Stimulated activated naive CD8-positive, alpha-beta T cell treated with anti-CD3 and anti-CD28 coated beads, Interleukin-15, Interleukin-2, amounts not matched to agents 100 ng/mL and 50 ng/mL, for 24 hours (primary cell): ENCODE results near the gene ELF3.
"Not testable (repeated sequence)": the region's sequence is repeated elsewhere in the genome, so short reads cannot be mapped to it uniquely, and the experiment has no call there.

Experiments
- H3K27ac Mint-ChIP-seq: one replicate; pipeline ENCODE4 v1.8.0; 2021; ENCODE audit warnings: mild to moderate bottlenecking, mixed read lengths
- H3K27me3 Mint-ChIP-seq: one replicate; pipeline ENCODE4 v1.8.0; 2021; ENCODE audit warnings: mixed read lengths
- H3K36me3 Mint-ChIP-seq: one replicate; pipeline ENCODE4 v1.8.0; 2021; ENCODE audit warnings: low read depth, mixed read lengths
- H3K4me1 Mint-ChIP-seq: one replicate; pipeline ENCODE4 v1.8.0; 2021; ENCODE audit warnings: low read depth, mixed read lengths
- H3K4me3 Mint-ChIP-seq: one replicate; pipeline ENCODE4 v1.8.0; 2021; ENCODE audit warnings: mild to moderate bottlenecking, mixed read lengths
- H3K9me3 Mint-ChIP-seq: one replicate; pipeline ENCODE4 v1.8.0; 2021; ENCODE audit warnings: mixed read lengths

Gene ELF3

DNA sequence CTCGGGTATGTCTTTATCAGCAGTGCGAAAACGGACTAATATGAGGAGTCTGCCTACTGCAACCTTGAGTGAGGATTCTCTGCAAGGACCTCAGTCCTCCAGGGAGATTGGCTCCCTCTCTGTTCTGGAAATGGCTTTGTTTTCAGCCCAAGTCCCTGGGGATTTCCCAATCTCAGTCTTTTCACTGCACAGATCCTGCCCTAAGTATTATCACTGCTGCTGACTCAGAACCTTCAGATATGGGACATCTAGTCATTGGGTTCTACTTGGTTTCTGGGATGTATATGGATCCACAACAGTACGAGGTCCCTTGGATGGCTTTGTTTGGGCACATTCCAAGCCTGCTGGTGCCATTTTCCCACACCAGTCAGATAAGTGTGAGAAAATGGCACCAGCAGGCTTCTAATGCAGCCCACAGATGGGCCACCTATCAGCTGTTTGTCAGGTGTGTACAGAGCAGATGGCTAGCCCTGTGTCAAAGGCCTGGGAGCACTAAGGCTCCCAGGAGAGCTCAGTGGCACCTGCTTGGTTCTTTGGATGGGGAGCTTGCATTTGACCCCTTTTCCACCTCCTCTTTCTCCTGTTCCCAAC is 27.4 kb downstream of the ELF3 start:
- H3K36me3 Mint-ChIP-seq = no peaks in the 10 kb centered on the region
- H3K4me3 Mint-ChIP-seq = no peak overlapping the region
- no peaks in the 10 kb centered on the region for H3K9me3 Mint-ChIP-seq
- no peaks in the 10 kb centered on the region for H3K4me1 Mint-ChIP-seq
- H3K27me3 Mint-ChIP-seq = peaks cover 4% of the 10 kb centered on the region
- H3K27ac Mint-ChIP-seq = no peak overlapping the region

DNA sequence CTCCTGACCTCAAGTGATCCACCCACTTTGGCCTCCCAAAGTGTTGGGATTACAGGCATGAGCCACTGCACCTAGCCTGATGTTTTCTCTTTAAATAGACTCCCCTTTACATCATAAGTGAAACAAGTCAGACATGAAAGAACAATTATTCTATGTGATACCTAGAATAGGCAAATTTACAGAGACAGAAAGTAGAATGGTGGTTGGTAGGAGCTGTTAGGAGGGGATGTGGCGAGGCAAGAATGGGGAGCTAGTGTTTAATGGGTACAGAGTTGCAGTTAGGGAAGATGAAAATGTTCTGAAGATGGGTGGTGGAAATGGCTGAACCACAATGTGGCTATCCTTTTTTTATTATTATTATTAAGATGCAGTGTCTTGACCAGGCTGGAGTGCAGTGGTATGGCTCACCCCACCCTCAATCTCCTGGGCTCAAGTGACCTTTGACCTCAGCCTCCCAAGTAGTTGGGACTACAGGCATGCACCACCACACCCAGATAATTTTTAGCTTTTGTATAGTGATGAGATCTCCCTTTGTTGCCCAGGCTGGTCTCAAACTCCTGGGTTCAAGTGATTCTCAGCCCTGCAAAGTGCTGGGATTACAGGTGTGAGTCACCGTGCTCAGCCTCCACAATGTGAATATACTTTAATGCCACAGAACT is 28.4 kb downstream of the ELF3 start:
- Mint-ChIP-seq H3K4me1 (no peaks in the 10 kb centered on the region), H3K4me3 (no peak overlapping the region), H3K27ac (no peak overlapping the region), H3K9me3 (no peaks in the 10 kb centered on the region), H3K27me3 (peaks cover 4% of the 10 kb centered on the region), H3K36me3 (no peaks in the 10 kb centered on the region)

DNA sequence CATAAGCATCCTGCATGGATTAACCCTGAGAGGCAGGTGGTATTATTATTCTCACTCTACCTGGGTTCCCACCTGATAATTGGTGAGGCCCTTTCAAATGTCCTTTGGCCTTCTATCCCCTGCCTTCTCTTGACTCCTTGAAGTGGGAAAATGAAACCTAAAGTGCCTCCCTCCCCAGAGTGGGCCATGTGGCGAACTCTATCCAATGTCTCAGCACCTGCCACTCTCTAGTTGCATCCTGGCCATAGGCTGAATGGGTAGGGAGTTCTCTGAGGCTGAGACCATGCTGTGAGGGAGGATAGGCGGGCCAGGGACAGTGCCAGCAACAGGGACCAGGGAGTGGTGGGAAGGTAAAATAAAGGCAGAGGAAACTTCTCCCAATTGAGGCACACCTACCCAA is 35.3 kb downstream of the ELF3 start:
- H3K27me3 Mint-ChIP-seq = peaks cover 9% of the 10 kb centered on the region
- no peak overlapping the region for H3K4me3 Mint-ChIP-seq
- no peaks in the 10 kb centered on the region for H3K4me1 Mint-ChIP-seq
- no peak overlapping the region for H3K27ac Mint-ChIP-seq
- H3K9me3 Mint-ChIP-seq = no peaks in the 10 kb centered on the region
- no peaks in the 10 kb centered on the region for H3K36me3 Mint-ChIP-seq

DNA sequence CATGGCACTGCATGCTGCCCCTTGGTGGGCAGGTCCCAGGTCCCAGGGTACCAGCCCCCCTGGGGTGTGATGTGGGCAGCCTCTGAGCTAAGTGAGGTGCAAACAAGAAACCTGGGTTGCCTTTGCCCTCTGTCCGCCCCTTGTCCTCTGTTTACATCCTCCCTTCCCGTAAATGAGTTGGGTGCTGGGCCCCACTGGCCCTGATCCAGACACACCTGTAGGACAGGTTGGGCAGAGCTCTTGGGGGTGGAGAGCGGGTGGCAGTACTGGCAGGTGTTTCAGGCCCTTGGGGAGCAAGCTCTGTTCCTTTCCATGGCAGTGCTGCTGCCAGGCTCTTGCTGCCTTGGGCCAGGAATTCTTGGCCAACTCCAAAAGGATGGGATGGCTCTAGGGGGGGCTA is 35.8 kb downstream of the ELF3 start:
- peaks cover 9% of the 10 kb centered on the region for H3K27me3 Mint-ChIP-seq

DNA sequence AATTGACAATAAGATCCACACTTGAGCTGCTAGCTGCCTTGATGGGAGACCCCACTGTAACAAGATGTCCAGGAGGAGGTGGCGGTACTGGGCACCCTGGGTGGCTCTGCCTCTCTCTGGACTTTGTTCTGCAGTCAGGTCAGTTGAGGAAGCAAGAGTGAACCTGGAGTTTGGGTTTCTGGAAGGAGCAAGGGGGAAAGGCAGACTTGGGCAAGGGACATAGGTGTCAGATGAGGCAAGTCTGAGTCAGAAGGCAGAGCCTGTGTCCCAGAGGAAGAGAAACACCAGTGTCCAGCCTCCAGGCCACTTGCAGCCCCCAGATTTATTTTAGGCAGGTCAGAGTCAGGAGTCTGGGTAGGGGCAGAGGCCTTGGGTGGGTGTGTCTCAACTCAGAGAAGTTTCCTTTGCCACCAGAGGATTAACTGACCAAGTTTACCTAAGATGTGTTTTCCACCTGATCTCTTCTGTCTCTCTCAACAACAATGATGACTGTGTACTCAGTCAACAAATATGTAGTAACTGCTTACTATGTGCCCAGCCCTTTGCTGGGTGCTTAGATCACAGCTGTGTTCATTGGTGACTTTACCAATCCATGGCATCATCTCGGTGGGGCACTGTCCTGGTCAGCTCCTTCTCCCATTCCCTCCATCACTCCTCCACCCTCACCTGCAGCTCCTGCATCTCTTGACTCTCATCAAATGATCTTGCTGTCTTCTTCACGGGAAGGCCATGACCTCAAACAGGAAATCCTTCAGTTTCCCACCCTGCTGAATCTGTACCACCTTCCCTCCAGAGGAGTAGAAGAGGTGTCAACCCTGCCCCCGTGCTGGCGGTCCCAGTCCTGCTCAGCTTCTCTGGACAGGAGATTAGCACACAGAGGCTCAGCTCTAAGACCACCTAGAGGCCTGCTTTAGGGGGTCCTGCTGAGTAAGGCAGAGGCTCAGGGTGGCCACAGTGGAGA is 36.6 kb downstream of the ELF3 start:
- no peaks in the 10 kb centered on the region for H3K4me1 Mint-ChIP-seq
- no peaks in the 10 kb centered on the region for H3K9me3 Mint-ChIP-seq
- H3K36me3 Mint-ChIP-seq = no peaks in the 10 kb centered on the region
- H3K27me3 Mint-ChIP-seq = peaks cover 9% of the 10 kb centered on the region
- no peak overlapping the region for H3K27ac Mint-ChIP-seq
- no peak overlapping the region for H3K4me3 Mint-ChIP-seq

More for the DNA sequence above, 35.8 kb downstream of the ELF3 start:
- Mint-ChIP-seq H3K36me3 (no peaks in the 10 kb centered on the region), H3K4me3 (no peak overlapping the region), H3K4me1 (no peaks in the 10 kb centered on the region), H3K27ac (no peak overlapping the region), H3K9me3 (no peaks in the 10 kb centered on the region)

DNA sequence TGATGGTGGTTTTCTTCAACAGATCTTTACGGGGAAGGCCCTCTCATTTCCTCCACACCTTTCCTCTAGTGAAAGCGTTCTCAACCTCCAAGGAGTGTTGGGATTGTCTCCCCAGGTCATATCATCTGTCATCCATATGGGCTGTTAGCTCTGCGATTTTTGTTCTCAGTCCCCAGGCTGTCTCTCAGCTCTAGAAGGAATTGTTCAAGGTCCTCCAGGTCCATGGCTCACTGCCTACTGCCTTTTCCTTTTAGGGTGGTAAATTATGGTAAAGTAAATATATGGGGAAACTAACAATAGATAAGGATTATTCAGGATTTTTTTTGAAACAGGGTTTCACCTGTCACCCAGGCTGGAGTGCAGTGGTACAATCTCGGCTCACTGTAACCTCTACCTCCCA is 37.6 kb downstream of the ELF3 start:
- no peak overlapping the region for H3K27ac Mint-ChIP-seq
- H3K4me3 Mint-ChIP-seq = no peak overlapping the region
- H3K9me3 Mint-ChIP-seq = no peaks in the 10 kb centered on the region
- H3K27me3 Mint-ChIP-seq = peaks cover 9% of the 10 kb centered on the region
- H3K4me1 Mint-ChIP-seq = no peaks in the 10 kb centered on the region
- no peaks in the 10 kb centered on the region for H3K36me3 Mint-ChIP-seq

DNA sequence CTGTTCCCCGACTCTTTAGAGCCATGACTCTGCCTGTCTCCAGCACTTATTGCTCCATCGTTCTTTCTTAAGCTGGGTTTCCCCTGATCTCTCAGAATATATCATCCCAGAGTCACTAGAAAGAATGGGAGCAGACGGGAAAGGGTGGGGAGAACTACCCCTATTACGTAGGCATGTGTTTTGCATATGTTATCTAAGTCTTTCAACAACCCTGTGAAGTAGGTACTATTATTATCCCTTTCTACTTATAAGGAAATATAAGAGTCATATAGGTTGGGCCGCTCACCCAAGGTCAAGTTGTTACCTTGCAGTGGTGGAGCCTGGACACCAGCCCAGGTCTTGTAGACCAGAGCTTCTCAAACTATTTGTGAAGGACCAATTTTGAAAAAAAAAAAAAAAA is 38.7 kb downstream of the ELF3 start:
- H3K9me3 Mint-ChIP-seq = no peaks in the 10 kb centered on the region
- peaks cover 6% of the 10 kb centered on the region for H3K27me3 Mint-ChIP-seq
- no peak overlapping the region for H3K4me3 Mint-ChIP-seq
- H3K36me3 Mint-ChIP-seq = no peaks in the 10 kb centered on the region
- no peak overlapping the region for H3K27ac Mint-ChIP-seq
- H3K4me1 Mint-ChIP-seq = no peaks in the 10 kb centered on the region

DNA sequence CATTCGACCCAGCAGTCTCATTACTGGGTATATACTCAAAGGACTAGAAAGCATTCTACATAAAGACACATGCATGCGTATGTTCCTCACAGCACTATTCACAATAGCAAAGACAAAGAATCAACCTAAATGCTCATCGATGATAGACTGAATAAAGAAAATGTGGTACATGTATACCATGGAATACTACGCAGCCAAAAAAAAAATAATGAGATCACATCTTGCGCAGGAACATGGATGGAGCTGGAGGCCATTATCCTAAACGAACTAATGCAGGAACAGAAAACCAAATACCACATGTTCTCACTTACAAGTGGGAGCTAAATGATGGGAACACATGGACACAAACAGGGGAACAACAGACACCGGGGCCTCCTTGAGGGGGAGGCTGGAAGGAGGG is 43.7 kb downstream of the ELF3 start:
- no peaks in the 10 kb centered on the region for H3K36me3 Mint-ChIP-seq
- H3K4me3 Mint-ChIP-seq = no peak overlapping the region
- no peak overlapping the region for H3K27ac Mint-ChIP-seq
- no peaks in the 10 kb centered on the region for H3K4me1 Mint-ChIP-seq
- H3K27me3 Mint-ChIP-seq = no peaks in the 10 kb centered on the region
- H3K9me3 Mint-ChIP-seq = no peaks in the 10 kb centered on the region

DNA sequence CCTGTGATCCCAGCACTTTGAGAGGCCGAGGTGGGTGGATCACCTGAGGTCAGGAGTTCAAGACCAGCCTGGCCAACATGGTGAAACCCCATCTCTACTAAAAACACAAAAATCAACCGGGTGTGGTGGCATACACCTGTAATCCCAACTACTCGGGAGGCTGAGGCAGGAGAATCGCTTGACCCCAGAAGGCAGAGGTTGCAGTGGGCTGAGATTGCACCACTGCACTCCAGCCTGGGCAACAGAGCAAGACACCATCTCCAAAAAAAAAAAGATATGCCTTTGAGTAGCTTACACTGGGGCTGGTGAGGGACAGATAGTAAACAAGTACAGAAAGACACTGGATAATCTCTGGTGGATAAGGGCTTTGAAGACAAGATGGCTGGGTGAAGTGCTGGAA is 44.3 kb downstream of the ELF3 start:
- not testable (repeated sequence) for H3K4me3 Mint-ChIP-seq, H3K27ac Mint-ChIP-seq, H3K36me3 Mint-ChIP-seq, H3K4me1 Mint-ChIP-seq, H3K27me3 Mint-ChIP-seq, H3K9me3 Mint-ChIP-seq

DNA sequence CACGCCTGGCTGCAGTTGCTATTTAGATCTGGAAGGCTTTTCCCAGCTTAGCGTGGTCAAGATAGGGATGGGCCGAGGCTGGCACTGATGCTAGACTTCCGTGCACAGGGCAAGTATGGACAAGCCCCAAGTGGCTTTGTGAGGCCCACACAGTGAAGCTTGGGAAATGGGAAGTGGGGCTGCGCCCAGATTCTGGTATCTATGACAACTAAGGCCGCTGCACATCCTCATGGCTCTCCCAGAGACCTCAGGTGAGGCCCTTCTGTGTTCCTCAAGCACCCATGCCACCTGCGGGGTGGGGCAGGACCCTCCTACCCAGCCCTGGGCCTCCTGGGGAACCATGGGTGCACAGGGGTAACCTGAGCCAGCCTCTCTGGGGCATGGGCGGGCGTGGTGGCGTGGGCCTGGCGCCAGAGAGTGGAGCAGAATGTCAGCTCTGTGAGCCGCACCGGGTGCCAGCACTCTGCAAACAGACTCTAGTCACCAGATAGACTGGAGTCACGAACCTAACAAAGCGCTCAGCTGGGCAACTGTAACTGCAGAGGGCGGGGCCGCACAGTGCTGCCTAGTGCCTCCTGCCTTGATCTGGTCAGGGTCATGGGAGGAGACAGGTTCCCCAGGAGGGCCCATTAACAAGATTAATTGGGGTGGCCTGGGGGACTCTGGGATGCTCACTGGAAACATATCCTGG is 46.4 kb downstream of the ELF3 start:
- Mint-ChIP-seq H3K4me1 (no peaks in the 10 kb centered on the region), H3K9me3 (no peaks in the 10 kb centered on the region), H3K36me3 (no peaks in the 10 kb centered on the region), H3K27ac (no peak overlapping the region), H3K4me3 (no peak overlapping the region), H3K27me3 (peaks cover 9% of the 10 kb centered on the region)

DNA sequence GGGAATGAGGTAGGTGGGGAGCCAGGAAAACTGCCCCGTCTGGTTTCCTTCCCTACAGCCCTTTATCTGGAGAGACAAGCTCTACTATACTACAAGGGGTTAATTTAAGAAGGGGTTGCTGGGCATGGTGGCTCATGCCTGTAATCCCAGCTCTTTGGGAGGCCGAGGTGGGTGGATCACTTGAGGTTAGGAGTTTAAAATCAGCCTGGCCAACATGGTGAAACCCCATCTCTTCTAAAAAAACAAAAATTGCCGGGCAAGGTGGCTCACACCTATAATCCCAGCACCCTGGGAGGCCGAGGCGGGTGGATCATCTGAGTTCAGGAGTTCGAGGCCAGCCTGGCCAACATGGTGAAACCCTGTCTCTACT is 46.9 kb downstream of the ELF3 start:
- not testable (repeated sequence) for H3K9me3 Mint-ChIP-seq, H3K4me1 Mint-ChIP-seq, H3K27me3 Mint-ChIP-seq, H3K36me3 Mint-ChIP-seq, H3K4me3 Mint-ChIP-seq, H3K27ac Mint-ChIP-seq

DNA sequence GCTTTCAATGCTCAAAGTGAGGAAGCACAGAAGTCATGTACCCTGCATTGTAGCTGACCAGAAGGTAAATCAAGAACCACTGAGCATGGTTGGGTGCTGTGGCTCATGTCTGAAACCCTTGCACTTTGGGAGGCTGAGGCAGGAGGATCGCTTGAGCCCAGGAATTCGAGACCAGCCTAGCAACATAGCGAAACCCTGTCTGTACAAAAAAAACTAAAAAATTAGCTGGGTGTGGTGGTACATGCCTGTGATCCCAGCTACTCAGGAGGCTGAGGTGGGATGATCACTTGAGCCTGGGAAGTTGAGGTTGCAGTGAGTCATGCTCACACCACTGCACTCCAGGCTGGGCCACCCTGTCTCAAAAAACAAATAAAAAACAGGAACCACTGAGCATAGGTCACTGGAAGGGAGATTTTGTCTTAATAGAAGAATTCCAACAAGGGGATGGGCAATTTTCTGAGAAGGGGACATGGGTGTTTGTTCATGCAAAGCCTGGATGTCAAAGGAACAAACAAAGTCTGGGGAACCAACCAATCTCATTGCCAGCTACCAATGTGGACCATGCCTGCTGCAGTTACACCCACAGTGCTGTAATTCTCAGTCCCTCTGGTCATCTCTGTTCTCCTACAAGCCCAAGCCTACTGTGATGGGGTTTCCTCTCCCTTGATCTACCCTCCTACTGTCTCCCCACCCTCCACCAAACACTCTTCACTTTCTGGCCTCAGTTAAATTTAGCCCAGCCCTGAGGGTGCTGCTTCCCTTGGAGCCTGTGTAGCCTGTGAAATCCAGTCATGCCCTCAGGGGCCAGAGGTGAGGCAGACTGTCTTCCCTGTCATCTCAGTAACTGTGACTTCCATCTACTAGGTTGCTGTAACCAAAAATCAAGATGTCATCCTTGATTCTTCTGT is 47.9 kb downstream of the ELF3 start:
- peaks cover 12% of the 10 kb centered on the region for H3K27me3 Mint-ChIP-seq
- H3K27ac Mint-ChIP-seq = no peak overlapping the region
- H3K9me3 Mint-ChIP-seq = no peaks in the 10 kb centered on the region
- H3K4me3 Mint-ChIP-seq = no peak overlapping the region
- H3K4me1 Mint-ChIP-seq = no peaks in the 10 kb centered on the region
- H3K36me3 Mint-ChIP-seq = no peaks in the 10 kb centered on the region

DNA sequence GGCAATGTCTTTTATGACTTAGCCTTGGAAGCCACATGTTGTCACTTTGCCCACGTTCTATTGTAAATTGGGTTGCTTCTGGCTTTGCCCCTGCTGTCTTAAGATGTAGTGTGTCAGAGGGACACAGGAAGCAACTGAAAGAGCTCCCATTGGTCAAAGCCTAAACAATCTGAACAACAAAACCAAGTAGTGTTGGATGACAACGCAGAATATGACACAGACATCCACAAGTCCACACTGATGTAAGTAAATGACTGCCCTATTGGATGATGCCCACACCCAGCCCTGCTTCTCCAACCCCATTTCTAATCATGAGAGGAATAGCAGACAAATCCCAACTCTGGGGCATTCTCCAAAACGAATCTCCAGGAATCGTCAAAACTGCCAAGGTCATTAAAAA is 50.7 kb downstream of the ELF3 start:
- H3K27ac Mint-ChIP-seq = no peak overlapping the region
- no peaks in the 10 kb centered on the region for H3K36me3 Mint-ChIP-seq
- no peaks in the 10 kb centered on the region for H3K4me1 Mint-ChIP-seq
- peaks cover 13% of the 10 kb centered on the region for H3K27me3 Mint-ChIP-seq
- no peak overlapping the region for H3K4me3 Mint-ChIP-seq
- H3K9me3 Mint-ChIP-seq = no peaks in the 10 kb centered on the region

DNA sequence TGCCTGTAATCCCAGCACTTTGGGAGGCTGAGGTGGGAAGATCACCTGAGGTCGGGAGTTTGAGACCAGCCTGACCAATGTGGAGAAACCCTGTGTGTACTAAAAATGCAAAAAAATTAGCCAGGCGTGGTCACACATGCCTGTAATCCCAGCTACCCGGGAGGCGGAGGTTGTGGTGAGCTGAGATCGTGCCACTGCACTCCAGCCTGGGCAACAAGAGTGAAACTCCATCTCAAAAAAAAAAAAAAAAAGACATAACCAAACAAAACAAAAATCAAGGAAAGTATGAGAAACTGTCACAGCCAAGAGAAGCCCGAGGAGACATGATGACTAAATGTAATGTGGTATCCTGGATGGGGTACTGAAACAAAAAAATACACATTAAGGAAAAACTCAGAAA is 51.4 kb downstream of the ELF3 start:
- H3K4me1 Mint-ChIP-seq, H3K4me3 Mint-ChIP-seq, H3K9me3 Mint-ChIP-seq, H3K36me3 Mint-ChIP-seq, H3K27ac Mint-ChIP-seq: not testable (repeated sequence)
- H3K27me3 Mint-ChIP-seq = peaks cover 13% of the 10 kb centered on the region
